ACC112 (cell line): ENCODE data around the gene FTO.

Experiments
- H2AFZ ChIP-seq: fragments of 200-600 bp; sonication (generic); one replicate; pipeline ENCODE4 v1.6.0; 2017; ENCODE audit warnings: antibody characterized with exemption, low read length; ENCODE audit not compliant: unreplicated experiment
- H3K27ac ChIP-seq: fragments of 200-600 bp; sonication (generic); 2 replicates; pipeline ENCODE4 v1.5.1; 2014; ENCODE audit warnings: low read depth, mild to moderate bottlenecking, antibody characterized with exemption, low read length, moderate library complexity
- H3K27me3 ChIP-seq: fragments of 200-600 bp; sonication (generic); 2 replicates; pipeline ENCODE4 v1.6.1; 2014; ENCODE audit warnings: mild to moderate bottlenecking, antibody characterized with exemption, low read length, moderate library complexity, mixed read lengths; ENCODE audit not compliant: insufficient read depth
- H3K36me3 ChIP-seq: fragments of 200-600 bp; sonication (generic); 2 replicates; pipeline ENCODE4 v1.6.1; 2016; ENCODE audit warnings: mild to moderate bottlenecking, antibody characterized with exemption, low read length, moderate library complexity, mixed read lengths; ENCODE audit not compliant: insufficient read depth
- H3K4me1 ChIP-seq: fragments of 200-600 bp; sonication (generic); one replicate; pipeline ENCODE4 v1.6.1; 2016; ENCODE audit warnings: low read length, mixed read lengths; ENCODE audit not compliant: insufficient read depth, unreplicated experiment, control insufficient read depth
- H3K4me3 ChIP-seq: fragments of 200-600 bp; sonication (generic); 2 replicates; pipeline ENCODE4 v1.5.1; 2014; ENCODE audit warnings: mild to moderate bottlenecking, low read depth, low read length
- H3K79me2 ChIP-seq: fragments of 200-600 bp; sonication (generic); one replicate; pipeline ENCODE4 v1.6.0; 2016; ENCODE audit warnings: low read length; ENCODE audit not compliant: control insufficient read depth, unreplicated experiment, insufficient read depth

FTO gene

DNA sequence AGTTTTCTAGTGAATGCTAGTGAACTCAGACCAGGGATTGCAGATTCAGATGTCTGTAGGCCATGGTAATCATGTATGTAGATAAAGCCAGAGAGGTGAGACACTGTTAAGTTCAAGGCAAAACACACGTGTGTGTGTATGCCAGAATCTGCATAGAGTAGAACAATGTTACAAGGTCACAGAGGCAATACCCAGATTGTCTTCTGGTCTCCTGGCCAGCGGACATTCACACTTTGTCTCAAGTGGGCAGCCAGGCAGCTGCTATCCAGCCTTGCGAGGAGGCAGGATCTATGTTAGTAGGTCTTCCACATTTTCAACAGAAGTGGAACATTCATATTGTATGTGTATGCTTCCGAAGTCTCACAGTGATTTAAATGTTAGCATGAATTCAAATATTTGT, 244.4 kb downstream of the FTO start:
- Histone ChIP-seq H3K27me3 (no peaks in the 10 kb centered on the region), H2AFZ (no peak overlapping the region), H3K79me2 (no peaks in the 10 kb centered on the region), H3K4me3 (no peak overlapping the region), H3K36me3 (no peaks in the 10 kb centered on the region), H3K4me1 (peaks cover 30% of the 10 kb centered on the region), H3K27ac (no peak overlapping the region)

DNA sequence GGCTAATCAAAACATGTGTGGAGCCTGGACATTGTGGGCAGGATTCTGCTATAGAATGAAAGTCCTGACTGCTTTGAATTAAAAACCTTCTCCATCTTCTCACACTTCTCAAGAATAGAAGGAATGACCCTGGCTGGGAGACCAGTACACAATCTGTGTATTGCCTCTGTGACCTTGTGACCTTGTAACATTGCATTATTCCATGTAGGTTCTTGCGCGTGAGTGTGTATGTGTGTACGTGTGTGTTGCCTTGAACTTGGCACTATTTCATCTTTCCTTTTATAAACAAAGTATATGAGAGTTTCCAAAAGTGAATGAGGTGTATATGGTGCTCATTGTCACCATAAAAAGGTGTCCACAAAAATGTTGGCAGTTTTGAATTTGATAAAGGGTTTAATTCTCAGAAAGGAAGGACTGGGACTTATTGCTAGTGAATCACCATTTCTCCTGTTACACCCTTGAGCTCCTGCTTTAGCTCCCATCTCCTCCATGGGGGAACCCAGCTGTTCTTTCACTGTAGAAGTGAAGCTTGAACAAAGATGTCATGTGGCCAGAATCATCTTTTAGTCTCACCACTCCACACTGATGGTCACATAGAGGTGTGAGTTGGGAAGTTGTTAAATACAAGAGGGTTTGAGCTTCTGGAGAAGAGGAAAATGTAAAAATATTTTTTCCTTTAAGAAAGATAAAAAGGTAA, 244.9 kb downstream of the FTO start:
- H3K4me1 ChIP-seq = peaks cover 31% of the 10 kb centered on the region
- H3K4me3 ChIP-seq = no peak overlapping the region
- no peak overlapping the region for H3K27ac ChIP-seq
- no peaks in the 10 kb centered on the region for H3K79me2 ChIP-seq
- no peaks in the 10 kb centered on the region for H3K27me3 ChIP-seq
- H2AFZ ChIP-seq = no peak overlapping the region
- no peaks in the 10 kb centered on the region for H3K36me3 ChIP-seq

DNA sequence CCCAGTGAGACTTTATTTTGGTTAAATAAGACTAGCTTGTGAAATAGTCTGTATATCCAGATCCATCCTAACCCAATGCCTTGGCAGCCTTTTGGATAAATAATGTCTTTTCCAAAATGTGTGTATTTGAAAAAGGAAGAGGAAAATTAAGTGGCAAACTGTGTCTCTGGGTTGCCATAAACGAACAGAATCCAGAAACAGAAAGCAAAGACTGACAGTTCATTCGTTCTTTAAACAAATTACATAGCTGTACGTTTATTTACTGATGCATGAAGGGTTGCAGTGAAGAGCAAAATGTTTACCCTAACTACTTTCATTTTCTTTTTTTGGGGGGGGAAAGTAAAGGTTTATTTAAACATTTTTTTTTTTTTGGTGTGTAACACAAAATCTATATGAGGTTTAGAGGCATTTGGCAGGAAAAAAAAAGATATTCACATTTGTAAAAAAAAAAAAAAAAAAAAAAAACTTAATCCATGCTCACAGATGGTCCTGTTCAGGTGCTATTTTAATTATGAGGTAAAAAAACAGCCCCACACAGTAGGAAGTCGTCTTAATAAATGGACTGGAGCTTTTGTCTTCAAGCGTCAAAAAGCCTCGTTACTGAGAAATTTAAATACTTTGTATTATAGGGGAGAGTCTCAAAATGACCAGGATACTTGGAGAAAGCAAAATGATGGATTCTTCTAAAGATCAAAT, 245.9 kb downstream of the FTO start:
- H3K27ac ChIP-seq = no peak overlapping the region
- H3K36me3 ChIP-seq = no peaks in the 10 kb centered on the region
- H2AFZ ChIP-seq = no peak overlapping the region
- no peaks in the 10 kb centered on the region for H3K27me3 ChIP-seq
- no peaks in the 10 kb centered on the region for H3K79me2 ChIP-seq
- peaks cover 27% of the 10 kb centered on the region for H3K4me1 ChIP-seq
- H3K4me3 ChIP-seq = no peak overlapping the region

DNA sequence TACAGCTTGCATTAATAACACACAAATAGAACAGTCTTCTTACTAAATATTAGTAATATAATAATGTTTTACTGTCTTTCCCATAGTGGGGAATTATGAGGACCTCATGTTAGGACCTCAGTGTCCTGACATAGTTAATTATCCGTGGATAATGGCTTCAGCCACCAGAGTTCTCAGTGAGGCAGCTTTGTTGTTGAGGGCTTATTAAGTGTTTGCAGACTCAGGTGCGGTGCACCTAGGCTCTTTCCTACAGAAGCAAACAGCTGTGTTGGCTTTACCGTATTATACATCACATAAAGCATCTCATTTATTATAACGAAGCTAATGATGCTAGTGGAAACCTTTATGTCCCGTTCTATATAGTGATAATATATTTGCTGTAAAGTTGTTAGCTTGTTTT, 246.7 kb downstream of the FTO start:
- H3K4me3 ChIP-seq = no peak overlapping the region
- H2AFZ ChIP-seq = no peak overlapping the region
- no peaks in the 10 kb centered on the region for H3K27me3 ChIP-seq
- no peaks in the 10 kb centered on the region for H3K79me2 ChIP-seq
- H3K27ac ChIP-seq = no peak overlapping the region
- H3K36me3 ChIP-seq = no peaks in the 10 kb centered on the region
- peaks cover 27% of the 10 kb centered on the region for H3K4me1 ChIP-seq

DNA sequence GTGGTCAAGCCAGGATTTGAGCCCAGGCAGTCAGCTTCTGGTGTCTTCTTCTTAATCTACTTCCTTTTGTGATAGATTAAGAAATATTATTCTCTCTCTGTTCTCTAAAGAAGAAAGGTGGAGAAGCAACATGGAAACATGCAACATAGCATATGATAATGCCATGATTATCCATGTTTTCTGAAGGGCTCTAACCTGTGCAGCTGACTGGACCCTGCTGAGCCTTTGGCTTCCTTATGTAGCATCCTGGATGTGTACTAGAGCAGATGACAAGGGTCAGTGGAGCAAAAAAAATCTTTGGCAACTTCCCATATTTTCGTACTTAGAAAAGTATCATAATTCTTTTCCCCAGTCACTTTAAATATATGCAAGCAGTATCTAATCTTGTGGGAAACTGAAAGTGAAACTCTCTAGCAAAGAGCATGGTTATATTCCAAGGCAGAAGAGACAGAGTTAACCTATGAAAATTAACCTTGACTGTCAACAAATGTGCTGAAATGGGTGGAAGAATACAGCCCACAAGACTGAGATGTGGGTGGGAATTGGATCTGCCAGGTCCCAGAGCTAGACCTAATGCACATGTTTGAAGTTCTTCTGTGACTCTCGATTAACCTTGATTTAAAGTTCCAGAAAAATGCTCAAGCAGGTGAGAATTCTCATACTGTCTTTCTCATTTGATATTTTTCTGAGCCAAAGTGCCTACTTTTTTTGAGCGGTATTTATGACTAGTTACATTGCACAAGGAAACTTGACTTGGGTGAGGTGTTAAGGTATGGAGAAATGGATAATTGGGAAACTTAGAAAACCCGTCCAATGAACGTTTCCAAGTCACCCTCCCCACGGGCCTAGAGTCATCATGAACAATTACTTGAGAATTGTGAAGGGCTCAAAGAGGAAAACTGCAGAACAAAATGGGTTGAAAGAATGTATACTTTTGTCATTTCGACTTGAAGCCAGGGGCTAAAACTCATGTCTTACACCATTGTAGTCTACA, 248.6 kb downstream of the FTO start:
- H3K4me3 ChIP-seq = peak overlapping the region; percentile 69
- no peaks in the 10 kb centered on the region for H3K27me3 ChIP-seq
- H3K79me2 ChIP-seq = no peaks in the 10 kb centered on the region
- no peaks in the 10 kb centered on the region for H3K36me3 ChIP-seq
- H2AFZ ChIP-seq = peak overlapping the region; percentile 63
- peak overlapping the region; percentile 49 for H3K27ac ChIP-seq
- H3K4me1 ChIP-seq = peaks cover 27% of the 10 kb centered on the region

DNA sequence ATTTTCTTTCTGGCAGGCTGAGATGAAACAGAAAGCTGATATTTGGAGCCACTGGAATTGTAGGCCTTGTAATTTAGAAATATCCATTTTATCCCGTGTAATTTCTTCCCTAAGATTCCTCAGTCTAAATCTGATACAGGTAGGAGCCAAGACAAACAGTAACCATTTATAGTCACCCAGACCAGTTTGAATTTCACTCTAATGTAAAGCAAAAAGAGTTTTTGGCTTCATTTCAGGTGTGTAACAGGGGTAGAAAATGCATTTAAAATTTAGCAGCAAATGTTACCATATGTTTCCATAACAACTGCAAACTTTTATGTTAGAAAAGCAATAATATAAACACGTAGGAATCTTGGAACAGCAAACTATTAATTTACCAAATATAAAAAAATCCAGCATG, 249.4 kb downstream of the FTO start:
- H3K27me3 ChIP-seq = no peaks in the 10 kb centered on the region
- H3K4me1 ChIP-seq = peaks cover 27% of the 10 kb centered on the region
- peak overlapping the region; percentile 69 for H3K4me3 ChIP-seq
- H3K27ac ChIP-seq = no peak overlapping the region
- no peak overlapping the region for H2AFZ ChIP-seq
- H3K36me3 ChIP-seq = no peaks in the 10 kb centered on the region
- no peaks in the 10 kb centered on the region for H3K79me2 ChIP-seq

DNA sequence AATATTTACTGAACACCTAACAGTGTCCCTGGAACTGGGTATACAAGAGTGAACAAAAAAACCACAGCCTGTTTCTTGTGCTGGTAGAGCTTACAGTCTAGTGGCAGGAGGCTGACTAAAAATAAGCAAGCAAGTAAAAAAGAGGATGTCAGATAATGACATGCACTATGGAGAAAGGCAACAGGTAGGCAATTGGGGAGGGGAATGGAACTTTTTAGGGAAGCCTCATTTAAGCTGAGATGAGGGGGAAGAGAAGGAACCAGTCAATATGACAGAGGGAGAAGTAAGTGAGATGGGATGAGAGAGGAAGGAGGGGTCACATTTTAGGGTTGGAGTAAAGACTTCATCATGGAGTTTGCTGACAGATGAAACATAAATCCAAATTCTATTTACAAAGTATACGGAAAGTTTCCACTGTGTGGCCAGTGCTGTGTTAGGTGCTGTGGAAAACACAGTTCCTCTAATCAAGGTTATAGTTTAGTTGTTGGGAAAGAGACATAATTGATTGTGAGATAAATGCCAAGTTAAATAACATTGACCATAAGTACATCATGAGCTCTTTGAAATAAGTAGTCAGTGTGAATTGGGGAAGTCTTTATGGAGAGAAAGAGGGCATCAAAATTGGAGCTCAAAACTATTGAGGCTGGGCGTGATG, 251.4 kb downstream of the FTO start:
- no peak overlapping the region for H3K27ac ChIP-seq
- H3K4me1 ChIP-seq = peaks cover 22% of the 10 kb centered on the region
- H2AFZ ChIP-seq = no peak overlapping the region
- H3K79me2 ChIP-seq = no peaks in the 10 kb centered on the region
- H3K27me3 ChIP-seq = no peaks in the 10 kb centered on the region
- H3K36me3 ChIP-seq = no peaks in the 10 kb centered on the region
- H3K4me3 ChIP-seq = no peak overlapping the region

DNA sequence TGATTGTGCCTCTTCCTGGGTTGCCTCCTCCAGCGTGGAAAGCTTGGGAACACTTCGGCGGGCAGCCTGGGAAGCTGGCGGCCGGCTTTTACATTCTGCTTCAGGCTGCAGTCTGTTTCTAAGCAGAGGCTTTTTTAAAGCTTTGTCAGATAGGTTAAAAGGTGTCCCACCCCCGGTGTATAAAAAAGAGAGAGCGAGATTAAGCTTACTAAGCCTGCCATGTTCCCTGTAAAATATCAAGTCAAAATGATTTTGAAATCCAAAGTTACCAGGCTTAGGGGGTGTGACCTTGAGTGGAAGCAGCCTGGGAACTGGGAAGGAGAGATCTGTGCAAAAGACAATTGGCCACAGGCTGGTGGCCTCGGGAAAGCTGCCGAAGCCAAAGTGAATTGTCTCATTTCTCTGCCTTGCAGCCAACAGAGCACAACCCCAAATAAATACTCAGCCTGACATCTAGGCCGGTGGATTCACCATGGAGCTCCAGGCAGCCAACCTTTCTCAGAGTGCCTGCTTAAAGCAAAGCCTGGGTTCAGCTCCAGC, 254.5 kb downstream of the FTO start:
- H3K79me2 ChIP-seq = no peaks in the 10 kb centered on the region
- H2AFZ ChIP-seq = no peak overlapping the region
- no peaks in the 10 kb centered on the region for H3K36me3 ChIP-seq
- peaks cover 1% of the 10 kb centered on the region for H3K4me1 ChIP-seq
- no peak overlapping the region for H3K4me3 ChIP-seq
- H3K27ac ChIP-seq = no peak overlapping the region
- H3K27me3 ChIP-seq = no peaks in the 10 kb centered on the region

DNA sequence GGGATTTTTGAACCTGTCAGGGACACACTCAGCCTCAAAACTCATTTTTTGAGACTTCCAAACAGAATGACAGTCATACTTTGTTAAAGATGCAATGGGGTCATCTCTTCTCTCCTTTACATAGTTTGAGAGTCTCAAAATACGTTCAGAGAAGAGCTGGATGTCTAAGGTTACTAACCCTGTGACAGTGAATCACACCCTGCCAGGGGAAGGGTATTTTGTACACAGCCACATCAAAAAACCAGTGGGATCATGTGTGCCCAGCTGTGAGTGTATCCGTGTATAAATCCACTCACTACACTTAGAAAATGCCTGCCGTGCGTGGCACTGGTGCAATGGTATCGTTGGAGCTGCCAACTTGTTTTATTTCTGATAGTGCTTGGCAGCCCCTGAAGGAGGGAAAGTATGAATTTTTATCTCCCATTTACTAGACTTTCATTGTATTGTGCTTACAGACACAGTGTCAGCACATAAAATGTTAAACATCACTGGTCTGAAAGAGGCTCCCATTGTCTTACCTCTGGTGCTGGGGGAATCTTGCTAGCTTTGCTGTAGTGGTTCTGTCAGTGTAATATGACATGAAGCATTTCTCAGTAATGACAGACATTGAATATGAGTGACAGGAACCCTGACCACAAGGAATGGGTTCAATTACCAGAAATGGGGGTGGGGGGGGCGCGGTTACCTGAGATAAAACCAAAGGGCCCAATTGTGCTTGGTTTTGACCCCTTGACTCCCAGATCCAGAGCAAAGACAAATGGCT, 256.3 kb downstream of the FTO start:
- H2AFZ ChIP-seq = no peak overlapping the region
- H3K27ac ChIP-seq = no peak overlapping the region
- H3K4me3 ChIP-seq = no peak overlapping the region
- no peaks in the 10 kb centered on the region for H3K36me3 ChIP-seq
- no peaks in the 10 kb centered on the region for H3K27me3 ChIP-seq
- no peaks in the 10 kb centered on the region for H3K4me1 ChIP-seq
- H3K79me2 ChIP-seq = no peaks in the 10 kb centered on the region
